Kidney epithelial cell (primary cell): Measurements from ENCODE around the gene ANKRD23. TPM values are rescaled to one million over a fixed set of nuclear protein-coding genes. Genes with fewer than 3 reads are reported as not detected.
"Not testable (repeated sequence)": the region's sequence is repeated elsewhere in the genome, so short reads cannot be mapped to it uniquely, and the experiment has no call there.

Experiments
- DNase-seq: peaks from one replicate; pipeline ENCODE4 v3.0.0-alpha.2; 2010; ENCODE audit warnings: low read depth
- H3K27me3 ChIP-seq: 2 replicates; pipeline ENCODE4 v1.6.0; 2011; ENCODE audit warnings: low read length; ENCODE audit not compliant: control insufficient read depth, insufficient read depth
- H3K36me3 ChIP-seq: 2 replicates; pipeline ENCODE4 v1.5.1; 2011; ENCODE audit warnings: low read length; ENCODE audit not compliant: control insufficient read depth, insufficient read depth
- H3K4me3 ChIP-seq: 2 replicates; pipeline ENCODE4 v1.5.1; 2011; ENCODE audit warnings: low read depth, mild to moderate bottlenecking, control low read depth, low read length
- CTCF ChIP-seq: IDR thresholded peaks from 2 replicates; pipeline ENCODE4 v1.5.1; 2011; ENCODE audit warnings: mild to moderate bottlenecking, moderate library complexity, low read length, control low read depth, inconsistent platforms; ENCODE audit not compliant: insufficient read depth, poor library complexity, severe bottlenecking
- total RNA-seq: library from RNA; depleted of rRNA; stranded (reverse); fragments of >200 nt; gene quantifications from 2 replicates; pipeline ENCODE4 v1.2.3, GENCODE V29; 2015

The ANKRD23 gene
- total RNA-seq, 1 donor from 2014 or later = 2.1 TPM

DNA sequence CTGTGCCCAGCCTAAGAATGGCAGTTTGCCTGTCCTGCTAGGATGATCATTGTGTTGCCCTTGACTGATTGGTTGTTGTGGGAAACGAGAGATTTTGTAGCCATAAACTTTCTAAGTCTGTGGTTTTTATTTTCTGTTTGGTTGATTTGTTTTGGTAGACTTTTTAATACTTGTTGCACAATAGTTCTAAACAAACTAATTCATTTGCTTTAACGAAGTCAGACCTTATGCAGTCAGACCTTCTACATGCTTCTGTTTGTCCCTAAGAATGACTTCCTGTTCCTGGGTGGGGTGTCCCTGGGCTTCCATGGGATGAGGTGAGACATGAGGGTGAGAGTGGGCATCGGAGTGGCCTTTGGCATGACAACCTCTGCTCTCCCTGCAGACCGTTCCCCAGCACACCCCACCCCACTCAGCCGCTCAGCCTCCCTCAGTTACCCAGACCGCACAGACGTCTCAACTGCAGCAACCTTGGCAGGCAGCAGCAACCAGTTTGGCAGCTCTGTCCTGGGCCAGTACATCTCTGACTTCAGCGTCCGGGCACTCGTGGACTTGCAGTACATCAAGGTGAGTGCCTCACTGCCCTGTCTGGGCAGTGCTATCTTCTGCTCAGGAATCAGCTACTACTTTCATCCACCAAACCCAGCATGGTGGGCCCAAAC, 35.5 kb downstream of the ANKRD23 start:
- Histone ChIP-seq H3K4me3 (no peak overlapping the region), H3K27me3 (no peaks in the 10 kb centered on the region), H3K36me3 (no peaks in the 10 kb centered on the region)
- no peak for TF ChIP-seq CTCF
- DNase-seq = no peak

GRCh38 chr2:96807127-96807471, 36.7 kb downstream of the ANKRD23 start:
- no peak for DNase-seq
- H3K27me3 ChIP-seq = no peaks in the 10 kb centered on the region
- no peak overlapping the region for H3K4me3 ChIP-seq
- H3K36me3 ChIP-seq = no peaks in the 10 kb centered on the region
- TF ChIP-seq CTCF = no peak

GRCh38 chr2:96806468-96807126, 37.2 kb downstream of the ANKRD23 start:
- no peak for DNase-seq
- no peak for TF ChIP-seq CTCF
- no peaks in the 10 kb centered on the region for H3K36me3 ChIP-seq
- no peaks in the 10 kb centered on the region for H3K27me3 ChIP-seq
- H3K4me3 ChIP-seq = no peak overlapping the region

GRCh38 chr2:96805946-96806345, 37.9 kb downstream of the ANKRD23 start:
- H3K4me3 ChIP-seq = not testable (repeated sequence)

DNA sequence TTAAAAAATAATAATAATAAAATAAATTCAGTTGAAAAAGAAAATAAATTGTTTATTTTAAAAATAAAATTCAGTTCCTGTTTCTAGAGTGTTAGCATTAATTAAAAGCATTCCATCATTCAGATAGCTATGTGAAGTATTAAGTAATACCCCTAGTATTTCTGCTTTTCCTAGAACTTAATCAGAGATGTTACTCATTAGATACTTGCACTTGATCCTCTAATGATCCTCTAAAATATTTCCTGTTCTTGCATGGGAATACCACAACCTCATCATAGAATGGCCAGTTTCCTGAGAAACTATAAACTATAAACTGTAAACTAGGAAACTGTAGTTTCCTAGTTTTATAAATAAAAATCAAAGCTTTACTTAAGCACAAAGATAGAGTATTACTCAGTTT, 38.8 kb downstream of the ANKRD23 start:
- TF ChIP-seq CTCF = no peak
- Histone ChIP-seq H3K27me3 (no peaks in the 10 kb centered on the region), H3K36me3 (no peaks in the 10 kb centered on the region), H3K4me3 (no peak overlapping the region)
- no peak for DNase-seq

More at GRCh38 chr2:96805946-96806345, 37.9 kb downstream of the ANKRD23 start:
- not testable (repeated sequence) for H3K36me3 ChIP-seq, H3K27me3 ChIP-seq, DNase-seq

DNA sequence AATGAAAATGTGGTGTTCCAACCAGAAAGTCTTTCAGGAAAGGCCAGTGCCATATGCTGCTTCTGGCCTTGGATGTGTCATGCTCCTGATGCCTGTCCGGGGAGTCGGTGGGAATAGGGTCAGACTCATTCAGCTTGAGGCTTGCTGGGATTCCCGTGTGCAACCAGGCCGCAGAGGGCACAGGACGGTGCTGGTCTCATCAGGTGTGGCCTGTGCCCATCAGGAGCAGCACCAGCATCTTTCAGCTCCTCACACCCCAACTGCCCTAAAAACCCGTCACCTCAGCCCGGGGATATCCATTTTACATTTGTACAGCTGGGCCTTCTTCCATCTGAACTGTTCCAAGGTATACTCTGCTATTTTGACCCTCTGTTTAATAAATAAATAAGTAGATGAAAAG, 41.1 kb downstream of the ANKRD23 start:
- TF ChIP-seq CTCF = no peak
- Histone ChIP-seq H3K4me3 (no peak overlapping the region), H3K36me3 (no peaks in the 10 kb centered on the region), H3K27me3 (no peaks in the 10 kb centered on the region)
- DNase-seq = no peak
